GM21367 (cell line): ENCODE results near the gene SPATA6L.
"Not testable (repeated sequence)": the region's sequence is repeated elsewhere in the genome, so short reads cannot be mapped to it uniquely, and the experiment has no call there.

Experiments
- ATAC-seq: cut with Tn5 transposase; IDR thresholded peaks from one replicate; pipeline ENCODE4 v1.9.1; 2021; ENCODE audit not compliant: unreplicated experiment

Gene SPATA6L

GRCh38 chr9:4677392-4677791, 11.1 kb upstream of the SPATA6L start:
- ATAC-seq: no peak

- ATAC-seq: no peak
Measured at GRCh38 chr9:4674783-4675182, 8.5 kb upstream of the SPATA6L start.

GRCh38 chr9:4671737-4672136, 5.5 kb upstream of the SPATA6L start:
- ATAC-seq: no peak

GRCh38 chr9:4670591-4670990, 4.3 kb upstream of the SPATA6L start:
- ATAC-seq: no peak

GRCh38 chr9:4669890-4670289, 3.6 kb upstream of the SPATA6L start:
- no peak for ATAC-seq

GRCh38 chr9:4668604-4669003, 2.3 kb upstream of the SPATA6L start:
- ATAC-seq: no peak

GRCh38 chr9:4667681-4668080, 1.4 kb upstream of the SPATA6L start:
- no peak for ATAC-seq

GRCh38 chr9:4665357-4665756, 923 bp downstream of the SPATA6L start:
- ATAC-seq: no peak

GRCh38 chr9:4663956-4664355, 2.3 kb downstream of the SPATA6L start:
- no peak for ATAC-seq

GRCh38 chr9:4662989-4663792, 3.1 kb downstream of the SPATA6L start:
- ATAC-seq: no peak

GRCh38 chr9:4662108-4662988, 3.9 kb downstream of the SPATA6L start, which contains the start of gene PLPP6:
Gene PLPP6 (plus strand): TSS chr9:4662294. CDS start chr9:4662376, 82 bp downstream.
- ATAC-seq: peak; percentile 89

GRCh38 chr9:4661611-4662010, 4.7 kb downstream of the SPATA6L start:
- no peak for ATAC-seq

GRCh38 chr9:4661165-4661564, 5.1 kb downstream of the SPATA6L start:
- ATAC-seq: no peak

- not testable (repeated sequence) for ATAC-seq
Measured at GRCh38 chr9:4660665-4661064, 5.6 kb downstream of the SPATA6L start.

GRCh38 chr9:4657426-4658159, 8.7 kb downstream of the SPATA6L start:
- ATAC-seq: no peak

GRCh38 chr9:4656621-4657020, 9.7 kb downstream of the SPATA6L start:
- ATAC-seq: no peak

- not testable (repeated sequence) for ATAC-seq
Measured at GRCh38 chr9:4656196-4656595, 10.1 kb downstream of the SPATA6L start.

- no peak for ATAC-seq
Measured at GRCh38 chr9:4654538-4654937, 11.7 kb downstream of the SPATA6L start.

- no peak for ATAC-seq
Measured at GRCh38 chr9:4654084-4654483, 12.2 kb downstream of the SPATA6L start.

- ATAC-seq: no peak
Measured at GRCh38 chr9:4642351-4642750, 23.9 kb downstream of the SPATA6L start.

GRCh38 chr9:4640027-4640426, 26.3 kb downstream of the SPATA6L start:
- ATAC-seq: no peak
